ENCODE measurements around the gene TTLL9. TPM values are rescaled to one million over a fixed set of nuclear protein-coding genes. Genes with fewer than 3 reads are reported as not detected.

Gene TTLL9
- total RNA-seq, 1 donor from 2014 or later, result 2.4 TPM

DNA sequence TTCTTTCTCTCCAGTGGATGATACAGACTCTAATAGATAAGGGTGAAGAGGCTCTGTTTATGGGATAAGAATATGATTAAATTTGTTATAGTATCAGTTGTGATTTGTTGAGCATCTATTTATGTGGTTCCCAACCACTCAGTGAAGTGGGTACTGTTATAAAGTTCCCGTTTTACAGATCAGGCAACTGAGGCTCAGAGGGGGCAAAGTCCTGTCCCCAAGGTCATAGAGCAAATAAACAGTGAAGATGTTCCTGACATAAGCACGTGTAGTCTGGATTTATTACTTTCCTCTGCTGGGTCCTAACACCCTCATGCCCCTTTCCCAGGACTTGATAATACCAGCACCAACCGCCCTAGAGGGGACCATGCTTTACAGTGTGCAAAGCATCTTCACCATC, 4.2 kb upstream of the TTLL9 start:
- DNase-seq (ENCODE audit: low spot score, unreplicated experiment), result no peak
- H3K27ac Mint-ChIP-seq, result no peak overlapping the region
- H3K9me3 Mint-ChIP-seq (ENCODE audit: low read depth), result no peaks in the 10 kb centered on the region
- peaks cover 18% of the 10 kb centered on the region for H3K4me1 Mint-ChIP-seq (ENCODE audit: low read depth)
- no peaks in the 10 kb centered on the region for H3K36me3 Mint-ChIP-seq (ENCODE audit: insufficient read depth)
- peaks cover 7% of the 10 kb centered on the region for H3K27me3 Mint-ChIP-seq
- no peak overlapping the region for H3K4me3 Mint-ChIP-seq (ENCODE audit: low read depth)
- TF ChIP-seq, protein P1, sequence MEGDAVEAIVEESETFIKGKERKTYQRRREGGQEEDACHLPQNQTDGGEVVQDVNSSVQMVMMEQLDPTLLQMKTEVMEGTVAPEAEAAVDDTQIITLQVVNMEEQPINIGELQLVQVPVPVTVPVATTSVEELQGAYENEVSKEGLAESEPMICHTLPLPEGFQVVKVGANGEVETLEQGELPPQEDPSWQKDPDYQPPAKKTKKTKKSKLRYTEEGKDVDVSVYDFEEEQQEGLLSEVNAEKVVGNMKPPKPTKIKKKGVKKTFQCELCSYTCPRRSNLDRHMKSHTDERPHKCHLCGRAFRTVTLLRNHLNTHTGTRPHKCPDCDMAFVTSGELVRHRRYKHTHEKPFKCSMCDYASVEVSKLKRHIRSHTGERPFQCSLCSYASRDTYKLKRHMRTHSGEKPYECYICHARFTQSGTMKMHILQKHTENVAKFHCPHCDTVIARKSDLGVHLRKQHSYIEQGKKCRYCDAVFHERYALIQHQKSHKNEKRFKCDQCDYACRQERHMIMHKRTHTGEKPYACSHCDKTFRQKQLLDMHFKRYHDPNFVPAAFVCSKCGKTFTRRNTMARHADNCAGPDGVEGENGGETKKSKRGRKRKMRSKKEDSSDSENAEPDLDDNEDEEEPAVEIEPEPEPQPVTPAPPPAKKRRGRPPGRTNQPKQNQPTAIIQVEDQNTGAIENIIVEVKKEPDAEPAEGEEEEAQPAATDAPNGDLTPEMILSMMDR (IDR thresholded peaks at IDR 0.05; ENCODE audit: unreplicated experiment), result no peak

DNA sequence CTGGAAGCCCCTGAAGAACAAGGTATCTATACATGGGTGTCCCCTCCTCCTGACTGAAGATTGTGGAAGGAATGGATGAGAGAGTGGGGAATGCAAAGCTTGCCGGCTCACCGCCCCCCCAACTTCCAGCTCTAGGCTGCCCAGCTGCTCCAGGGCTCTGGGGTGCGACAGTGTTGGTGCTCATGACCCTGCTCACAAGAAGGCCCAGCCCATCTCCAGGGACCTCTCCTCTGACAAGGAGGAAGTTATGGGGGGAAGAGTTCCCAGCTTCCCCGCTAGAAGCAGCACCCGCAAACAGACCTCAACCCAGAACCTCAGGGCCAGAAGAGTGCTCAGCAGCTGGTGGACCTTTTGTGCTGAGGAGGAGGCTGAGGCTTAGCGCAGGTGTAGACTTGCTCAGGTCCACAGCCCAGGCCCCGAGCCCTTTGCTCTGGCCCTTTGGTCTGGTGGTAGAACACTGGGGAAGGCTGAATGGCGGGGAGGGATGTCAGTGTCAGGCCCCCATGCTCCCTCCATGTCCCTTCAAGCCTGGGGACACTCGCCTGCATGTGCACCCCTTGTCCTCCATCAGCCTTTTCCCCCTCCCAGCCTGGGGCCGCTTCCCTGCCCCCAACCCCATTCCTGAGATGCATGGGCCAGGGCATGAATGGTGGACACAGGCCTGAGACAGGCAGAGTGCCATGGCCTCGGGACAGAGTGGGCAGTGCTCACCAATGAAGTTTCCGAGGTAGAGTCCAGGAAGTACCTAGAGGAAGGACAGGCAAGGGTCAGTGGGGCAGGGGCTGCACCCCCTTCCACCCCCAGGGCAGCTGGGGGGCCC, 1.4 kb upstream of the TTLL9 start:
- Mint-ChIP-seq H3K27me3 (peaks cover 7% of the 10 kb centered on the region), H3K36me3 (ENCODE audit: insufficient read depth) (no peaks in the 10 kb centered on the region), H3K27ac (peak overlapping the region; percentile 95), H3K4me3 (ENCODE audit: low read depth) (peak overlapping the region; percentile 99), H3K4me1 (ENCODE audit: low read depth) (peaks cover 15% of the 10 kb centered on the region), H3K9me3 (ENCODE audit: low read depth) (no peaks in the 10 kb centered on the region)
- no peak for DNase-seq (ENCODE audit: low spot score, unreplicated experiment)
- TF ChIP-seq, protein P1 (IDR thresholded peaks at IDR 0.05; ENCODE audit: unreplicated experiment), result no peak

DNA sequence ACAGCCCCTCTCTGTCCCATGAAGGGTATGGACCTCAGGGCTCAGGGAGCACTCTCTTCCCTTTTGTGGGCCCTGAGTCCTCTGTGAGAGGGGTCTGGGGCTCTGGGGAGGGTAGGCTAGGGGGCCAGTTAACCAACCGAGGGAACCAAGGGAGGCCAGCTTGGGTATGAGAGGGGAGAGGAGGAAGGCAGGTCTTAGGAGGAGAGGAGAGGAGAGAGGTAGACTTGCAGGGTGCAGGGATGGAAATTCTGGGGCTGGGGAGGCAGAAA, 827 bp upstream of the TTLL9 start:
- Mint-ChIP-seq H3K4me1 (ENCODE audit: low read depth) (peaks cover 15% of the 10 kb centered on the region), H3K9me3 (ENCODE audit: low read depth) (no peaks in the 10 kb centered on the region), H3K4me3 (ENCODE audit: low read depth) (peak overlapping the region; percentile 99), H3K27ac (peak overlapping the region; percentile 95), H3K27me3 (peaks cover 7% of the 10 kb centered on the region), H3K36me3 (ENCODE audit: insufficient read depth) (no peaks in the 10 kb centered on the region)
- no peak for DNase-seq (ENCODE audit: low spot score, unreplicated experiment)
- TF ChIP-seq, protein P1 (IDR thresholded peaks at IDR 0.05; ENCODE audit: unreplicated experiment), result no peak

DNA sequence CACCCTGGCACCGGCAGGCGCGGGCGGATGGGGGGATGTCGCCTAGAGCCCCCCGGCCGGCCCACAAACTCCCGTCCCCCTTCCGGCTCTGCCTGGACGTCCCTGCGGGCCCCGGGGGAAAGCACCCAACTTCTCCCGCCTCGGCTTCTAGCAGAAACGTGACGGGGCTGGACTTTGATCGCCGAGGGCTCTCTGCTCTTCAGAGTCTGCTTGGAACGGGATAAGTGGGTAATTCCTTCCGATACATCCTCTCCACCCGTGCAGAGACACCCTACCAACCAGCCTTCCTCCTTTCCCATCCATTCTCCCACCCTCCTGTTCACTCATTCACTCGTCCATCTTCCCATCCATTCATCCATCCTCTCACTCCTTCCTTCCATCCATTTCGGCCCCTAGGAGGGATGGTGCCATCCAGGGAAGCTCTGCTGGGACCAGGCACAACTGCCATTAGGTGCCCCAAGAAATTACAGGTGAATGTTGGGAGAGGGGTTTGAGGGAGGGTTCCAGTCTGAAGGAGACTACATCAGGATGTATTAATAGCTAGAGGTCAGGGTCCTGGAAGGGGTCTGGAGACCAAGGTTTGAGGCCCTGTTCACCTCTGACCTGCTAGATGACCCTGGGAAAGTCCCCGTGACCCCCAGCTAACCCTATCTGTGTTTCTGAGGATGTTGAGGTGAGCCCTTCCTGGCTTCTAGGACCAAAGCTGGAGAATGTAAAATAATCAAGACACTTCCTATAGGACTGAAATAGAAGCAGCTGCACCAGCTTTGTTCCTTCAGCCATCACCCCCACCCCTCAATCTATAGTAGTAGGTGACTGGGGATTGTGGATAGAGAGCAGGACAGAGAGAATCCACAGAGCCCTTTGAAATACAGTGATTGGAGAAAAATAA, 538 bp downstream of the TTLL9 start:
- H3K4me3 Mint-ChIP-seq (ENCODE audit: low read depth), result peak overlapping the region; percentile 85
- peaks cover 15% of the 10 kb centered on the region for H3K4me1 Mint-ChIP-seq (ENCODE audit: low read depth)
- DNase-seq (ENCODE audit: low spot score, unreplicated experiment), result no peak
- peaks cover 7% of the 10 kb centered on the region for H3K27me3 Mint-ChIP-seq
- TF ChIP-seq, protein P1 (IDR thresholded peaks at IDR 0.05; ENCODE audit: unreplicated experiment), result no peak
- no peaks in the 10 kb centered on the region for H3K36me3 Mint-ChIP-seq (ENCODE audit: insufficient read depth)
- H3K9me3 Mint-ChIP-seq (ENCODE audit: low read depth), result no peaks in the 10 kb centered on the region
- H3K27ac Mint-ChIP-seq, result peak overlapping the region; percentile 88

DNA sequence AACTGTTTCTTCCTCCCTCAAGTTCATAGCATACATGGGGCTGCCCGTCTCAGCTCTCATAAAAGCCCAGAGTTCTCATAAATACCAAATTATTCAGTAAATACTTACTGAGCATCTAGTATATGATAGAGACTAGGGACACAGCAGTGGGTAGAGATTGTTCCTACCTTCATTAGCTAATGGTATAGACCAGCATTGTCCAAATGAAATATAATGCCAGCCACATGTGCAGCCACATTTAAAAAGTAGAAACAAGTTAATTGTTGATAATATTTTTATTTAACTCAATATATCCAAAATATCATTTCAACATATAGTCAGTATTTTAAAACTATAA, 1.2 kb downstream of the TTLL9 start:
- peaks cover 15% of the 10 kb centered on the region for H3K4me1 Mint-ChIP-seq (ENCODE audit: low read depth)

More for the DNA sequence above, 1.2 kb downstream of the TTLL9 start:
- no peak overlapping the region for H3K27ac Mint-ChIP-seq
- DNase-seq (ENCODE audit: low spot score, unreplicated experiment), result no peak
- H3K36me3 Mint-ChIP-seq (ENCODE audit: insufficient read depth), result no peaks in the 10 kb centered on the region
- H3K9me3 Mint-ChIP-seq (ENCODE audit: low read depth), result no peaks in the 10 kb centered on the region
- peak overlapping the region; percentile 85 for H3K4me3 Mint-ChIP-seq (ENCODE audit: low read depth)
- peaks cover 7% of the 10 kb centered on the region for H3K27me3 Mint-ChIP-seq
- TF ChIP-seq, protein P1 (IDR thresholded peaks at IDR 0.05; ENCODE audit: unreplicated experiment), result no peak
